Measurements from ENCODE around the gene TGFBI.

TGFBI gene

DNA sequence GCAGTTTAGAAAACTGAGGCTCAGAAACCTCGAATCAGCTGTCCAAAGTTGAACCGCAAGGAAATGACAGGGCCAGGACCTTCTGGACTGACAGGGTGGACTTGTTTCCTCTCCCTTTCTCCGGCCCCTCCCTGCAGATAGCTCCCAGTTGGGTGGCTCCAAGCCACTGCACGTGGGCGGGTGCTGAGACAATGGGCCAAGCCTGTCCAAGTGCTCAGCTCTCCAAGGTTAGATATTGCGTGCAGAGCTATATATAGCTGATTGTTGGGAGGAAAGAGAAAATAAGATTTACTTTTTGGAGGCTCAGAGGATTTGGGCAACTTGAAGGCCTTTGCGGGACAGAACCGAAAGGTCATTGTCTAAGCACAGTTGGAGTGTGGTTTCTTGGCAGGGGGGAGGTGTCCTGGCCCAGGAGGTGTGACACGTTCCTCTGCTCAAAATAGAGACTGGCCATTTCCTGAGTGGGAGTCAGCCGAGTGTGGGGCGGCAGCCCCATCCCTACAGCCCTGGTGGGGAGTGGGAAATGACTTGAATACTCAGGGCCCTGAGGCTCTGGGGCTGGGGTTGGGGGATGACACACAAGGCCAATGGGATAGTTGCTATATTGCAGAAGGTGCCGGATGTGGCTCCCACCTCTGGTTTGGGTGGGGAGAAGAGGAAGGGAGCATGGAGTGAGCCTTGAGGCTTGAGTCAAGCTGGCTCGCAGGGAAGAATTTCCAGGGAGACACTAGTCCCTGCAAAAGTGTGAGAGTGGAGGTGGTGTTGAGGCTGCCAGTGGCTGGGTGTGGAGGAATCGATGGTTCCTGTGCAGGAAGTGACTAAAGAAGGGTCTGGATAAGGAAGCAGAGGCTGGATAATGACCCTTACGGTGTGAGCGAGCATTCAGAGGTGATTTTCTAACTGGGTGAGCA is 59.4 kb downstream of the TGFBI start:
- DNase-seq (ENCODE audit: low read depth in 2 of 2, low spot score in 1 of 2): no peak

DNA sequence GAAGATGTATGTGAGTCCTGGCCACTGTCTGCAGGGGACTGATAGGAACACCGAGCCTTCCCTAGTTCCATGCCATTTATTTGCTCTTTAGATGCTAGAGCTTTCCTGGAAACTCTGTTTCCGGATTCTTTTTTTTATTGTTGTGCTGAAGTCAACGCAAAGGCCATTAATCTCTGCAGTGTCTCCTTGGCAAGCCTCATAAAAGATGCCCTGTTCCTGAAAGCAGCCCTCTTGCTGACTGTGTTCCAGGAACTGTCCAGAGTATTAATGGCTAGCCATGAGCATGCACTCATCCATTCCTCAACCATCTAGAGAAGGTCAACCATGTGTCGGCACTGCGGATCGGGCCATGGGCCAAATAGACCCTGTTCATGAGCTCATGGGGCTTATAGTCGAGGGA is 61.0 kb downstream of the TGFBI start:
- no peak for DNase-seq (ENCODE audit: low read depth in 2 of 2, low spot score in 1 of 2)

DNA sequence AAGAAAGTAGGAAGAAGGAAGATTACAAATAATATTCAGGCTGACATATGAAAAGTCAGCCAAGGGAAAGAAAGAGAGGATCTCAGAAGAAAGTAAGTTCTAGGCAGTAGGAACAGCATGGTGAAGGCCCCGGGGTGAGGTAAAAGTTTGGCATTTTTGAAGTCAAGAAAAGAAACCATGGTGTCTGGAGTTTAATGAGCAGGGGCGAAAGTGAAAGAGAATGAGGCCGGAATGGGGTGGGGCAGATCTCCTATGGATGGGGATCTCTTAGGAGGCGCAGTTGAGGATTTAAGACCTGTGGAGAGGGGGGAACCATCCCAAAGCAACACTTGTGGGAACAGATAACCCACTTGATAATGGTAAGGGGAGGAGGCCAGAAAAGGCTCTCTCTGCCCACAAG is 61.5 kb downstream of the TGFBI start:
- no peak for DNase-seq (ENCODE audit: low read depth in 2 of 2, low spot score in 1 of 2)

DNA sequence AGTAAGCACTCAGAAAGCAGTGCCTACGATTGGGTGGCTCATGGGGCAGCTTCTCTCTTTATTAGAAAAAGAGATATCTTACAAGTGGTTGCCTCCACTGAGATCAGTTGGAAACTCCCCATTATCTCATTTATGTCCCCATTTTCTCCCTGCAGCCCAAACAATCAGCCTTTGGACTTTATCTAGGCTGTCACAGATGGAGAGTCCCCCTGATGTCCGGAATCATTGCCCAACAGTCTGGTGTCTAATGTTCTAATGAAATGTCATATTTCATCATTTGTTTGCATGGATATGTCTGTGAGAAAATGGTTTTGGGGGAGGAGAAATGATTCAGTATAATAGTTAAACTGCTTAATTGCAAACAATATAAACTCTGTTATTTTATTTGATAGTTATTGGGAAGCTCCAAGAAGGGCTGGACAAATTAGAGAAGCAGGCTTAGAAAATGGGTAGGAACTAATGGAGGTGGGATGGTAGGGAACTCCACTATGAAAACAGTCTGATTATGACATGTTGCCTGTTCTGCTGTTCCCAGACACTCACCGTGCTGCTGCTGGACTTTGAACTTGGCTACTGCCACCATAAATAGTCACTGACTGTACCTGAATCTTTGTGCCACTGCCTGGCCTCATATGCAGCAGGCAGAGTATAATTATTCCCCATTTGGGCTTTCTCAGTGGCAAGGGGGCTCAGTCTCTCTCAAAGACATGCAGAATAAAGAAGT is 65.6 kb downstream of the TGFBI start:
- no peak for DNase-seq (ENCODE audit: low read depth in 2 of 2, low spot score in 1 of 2)

DNA sequence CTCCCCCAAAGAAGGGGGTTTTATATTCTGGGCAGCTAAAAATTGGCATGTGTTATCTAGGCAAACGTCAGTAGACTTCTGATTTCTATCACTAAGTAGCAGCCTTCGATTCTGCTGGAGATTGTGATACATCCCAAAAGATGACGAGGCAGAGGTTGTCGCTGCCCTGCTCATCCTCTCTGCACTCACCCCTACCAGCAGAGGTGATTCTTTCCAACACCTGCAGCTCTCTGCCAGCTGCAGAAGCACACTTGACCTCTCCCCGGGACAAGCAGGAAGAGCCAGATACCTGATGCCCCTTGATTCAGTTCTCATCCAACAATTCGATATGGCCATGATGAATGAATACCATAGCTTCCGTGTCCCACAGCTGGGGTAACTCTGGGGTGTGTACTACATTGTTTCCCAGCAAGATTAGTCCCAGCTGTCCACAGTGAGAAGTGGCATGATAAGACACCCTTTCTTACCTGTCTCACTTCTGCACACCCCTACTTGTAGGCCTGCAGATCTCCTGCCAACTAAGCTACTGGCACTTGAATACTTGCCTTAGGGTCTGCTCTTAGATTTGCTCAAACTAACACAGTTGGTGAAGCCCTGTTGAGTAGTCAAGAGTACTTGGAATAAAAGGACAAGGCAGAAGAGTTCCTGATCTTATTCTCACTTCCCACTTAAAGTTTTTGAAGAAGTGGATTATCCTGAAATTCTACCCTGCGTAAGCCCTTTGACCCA is 66.3 kb downstream of the TGFBI start:
- DNase-seq (ENCODE audit: low read depth in 2 of 2, low spot score in 1 of 2): no peak

- no peak for DNase-seq (ENCODE audit: low read depth in 2 of 2, low spot score in 1 of 2)
Measured at GRCh38 chr5:136098176-136098575, 69.4 kb downstream of the TGFBI start.

DNA sequence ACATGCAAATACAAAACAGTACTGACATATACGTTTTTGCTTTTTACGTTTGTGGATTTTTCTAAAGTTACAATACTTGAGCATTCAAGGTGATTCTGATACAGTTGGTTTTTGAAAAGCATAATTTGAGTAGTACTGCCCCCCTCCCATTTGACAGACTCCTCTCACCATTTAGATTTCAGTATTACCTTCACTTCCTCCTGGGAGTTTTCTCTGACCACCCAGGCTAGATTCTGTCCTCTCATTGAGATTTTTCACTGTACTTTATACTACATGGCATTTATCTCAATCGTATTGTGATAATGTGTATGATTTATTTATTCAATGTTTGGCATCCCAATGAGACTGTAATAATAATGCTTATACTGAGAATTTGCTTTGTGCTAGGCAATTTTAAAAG is 71.1 kb downstream of the TGFBI start:
- no peak for DNase-seq (ENCODE audit: low read depth in 2 of 2, low spot score in 1 of 2)

DNA sequence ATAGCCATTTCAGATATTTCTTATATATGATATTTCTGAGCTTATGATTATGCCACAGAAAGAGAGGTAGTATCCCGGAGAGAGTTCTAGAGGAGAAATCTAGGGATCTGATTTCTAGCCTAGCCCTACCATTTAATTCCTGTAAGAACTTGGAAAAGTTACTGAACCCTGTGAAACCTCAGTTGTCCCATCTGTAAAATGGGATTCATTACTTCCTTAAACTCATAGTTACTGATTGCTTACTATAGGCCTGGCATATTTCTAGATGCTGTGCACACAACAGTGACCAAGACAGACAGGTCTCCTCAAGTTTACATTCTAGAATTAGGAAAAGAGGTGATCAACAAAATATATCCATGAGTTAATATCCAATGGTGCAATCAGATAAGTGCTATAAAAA is 73.1 kb downstream of the TGFBI start:
- no peak for DNase-seq (ENCODE audit: low read depth in 2 of 2, low spot score in 1 of 2)

- no peak for DNase-seq (ENCODE audit: low read depth in 2 of 2, low spot score in 1 of 2)
Measured at GRCh38 chr5:136103118-136103517, 74.3 kb downstream of the TGFBI start.

- DNase-seq (ENCODE audit: low read depth in 2 of 2, low spot score in 1 of 2): no peak
Measured at GRCh38 chr5:136104306-136104965, 75.6 kb downstream of the TGFBI start.

DNA sequence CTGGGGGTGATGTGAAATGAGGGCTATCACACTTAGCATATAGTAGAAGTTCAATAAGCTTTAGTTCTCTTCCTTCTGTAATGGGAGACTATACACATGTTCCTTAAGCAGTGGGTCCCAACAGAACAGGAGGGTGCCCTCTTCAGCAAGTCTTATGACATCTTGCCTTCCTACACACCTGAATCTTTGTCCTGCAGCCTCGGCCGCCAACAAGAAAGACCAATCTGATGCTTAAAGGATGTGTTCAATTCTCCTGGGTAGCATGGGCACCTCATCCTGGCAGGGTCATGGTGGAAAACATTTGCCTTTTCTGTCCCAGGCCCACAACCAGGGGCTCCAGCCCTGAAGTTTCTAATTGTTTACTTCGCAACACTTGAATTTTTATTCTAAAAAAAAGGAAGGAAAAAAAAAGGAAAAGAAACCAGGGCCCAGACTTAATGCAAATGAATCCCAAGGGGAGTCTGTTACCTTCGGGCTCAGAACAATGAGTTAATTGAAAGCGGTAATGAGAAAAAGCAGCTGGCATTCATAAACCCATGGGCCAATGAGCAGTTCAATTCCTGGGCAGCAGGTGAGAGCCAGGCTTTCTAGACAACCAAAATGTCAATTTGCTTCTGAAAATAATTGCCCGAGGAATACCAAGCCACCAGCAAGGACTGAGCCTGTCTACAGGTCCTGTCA is 77.7 kb downstream of the TGFBI start:
- no peak for DNase-seq (ENCODE audit: low read depth in 2 of 2, low spot score in 1 of 2)

GRCh38 chr5:136108180-136108611 is 79.4 kb downstream of the TGFBI start:
- no peak for DNase-seq (ENCODE audit: low read depth in 2 of 2, low spot score in 1 of 2)

GRCh38 chr5:136108766-136109165 is 80.0 kb downstream of the TGFBI start:
- DNase-seq (ENCODE audit: low read depth in 2 of 2, low spot score in 1 of 2): no peak

DNA sequence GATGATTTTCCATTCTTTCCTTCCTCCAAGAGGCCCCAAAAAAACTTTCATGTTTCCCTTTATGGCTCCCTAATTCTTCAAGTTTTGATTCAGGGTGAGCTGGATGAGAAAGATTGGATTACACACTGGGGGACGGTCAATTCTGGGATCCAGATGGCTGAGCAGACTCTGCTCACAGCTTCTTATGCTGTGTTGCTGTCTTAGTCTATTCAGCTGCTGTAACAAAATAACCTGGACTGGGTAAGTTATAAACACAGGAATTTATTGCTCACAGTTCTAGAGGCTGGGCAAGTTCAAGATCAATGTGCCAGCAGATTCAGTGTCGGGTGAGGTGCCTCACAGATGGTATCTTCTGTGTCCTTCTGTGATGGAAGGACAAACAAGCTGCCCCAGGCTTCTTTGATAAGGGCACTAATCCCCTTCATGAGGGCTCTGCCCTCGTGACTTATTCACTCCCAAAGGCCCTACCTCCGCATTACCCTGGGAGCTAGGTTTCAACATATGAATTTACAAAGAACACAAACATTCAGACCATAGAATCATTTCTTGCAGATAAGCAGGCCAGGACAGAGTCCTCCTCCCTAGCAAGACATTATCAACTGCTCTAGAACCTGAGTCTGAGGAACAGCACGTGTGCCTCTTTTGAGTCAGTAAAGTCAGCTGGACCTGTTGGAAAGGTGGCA is 80.8 kb downstream of the TGFBI start:
- no peak for DNase-seq (ENCODE audit: low read depth in 2 of 2, low spot score in 1 of 2)

Measured in stimulated activated CD8-positive, alpha-beta memory T cell treated with anti-CD3 and anti-CD28 coated beads, Interleukin-4, amount 100 ng/mL, for 4 hours (primary cell).